HG03135 (cell line): ENCODE measurements around the gene ZPLD1.

Experiments
- ATAC-seq: cut with Tn5 transposase; IDR thresholded peaks from one replicate; pipeline ENCODE4 v1.9.1; 2021; ENCODE audit warnings: mild to moderate bottlenecking, moderate library complexity; ENCODE audit not compliant: unreplicated experiment

ZPLD1 gene

GRCh38 chr3:102525624-102526023, 90.8 kb downstream of the ZPLD1 start:
- peak; percentile 60 for ATAC-seq

- ATAC-seq = no peak
These were observed 92.0 kb downstream of the ZPLD1 start for GRCh38 chr3:102526865-102527264.

GRCh38 chr3:102528727-102529126, 93.9 kb downstream of the ZPLD1 start:
- no peak for ATAC-seq
